Measurements from ENCODE around the gene CDK2. TPM values are rescaled to one million over a fixed set of nuclear protein-coding genes. Genes with fewer than 3 reads are reported as not detected.
"Not testable (repeated sequence)": the region's sequence is repeated elsewhere in the genome, so short reads cannot be mapped to it uniquely, and the experiment has no call there.

CDK2 gene
- total RNA-seq, 2 experiments from 2014 or later: 111 to 120 TPM

DNA sequence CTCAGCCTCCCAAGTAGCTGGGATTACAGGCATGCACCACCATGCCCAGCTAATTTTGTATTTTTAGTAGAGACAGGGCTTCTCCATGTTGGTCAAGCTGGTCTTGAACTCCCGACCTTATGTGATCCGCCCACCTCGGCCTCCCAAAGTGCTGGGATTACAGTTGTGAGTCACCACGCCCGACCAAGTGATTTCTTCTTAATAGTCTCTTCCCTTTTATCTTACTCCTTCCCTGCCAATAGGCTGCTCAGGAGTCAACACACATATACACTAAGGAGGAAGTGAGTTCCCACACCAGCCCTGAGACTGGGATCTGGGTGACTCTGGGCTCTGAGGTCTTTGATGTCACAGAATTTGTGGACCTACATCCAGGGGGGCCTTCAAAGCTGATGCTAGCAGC lies 36.7 kb downstream of the CDK2 start:
- H3K27me3 Mint-ChIP-seq, H3K36me3 Mint-ChIP-seq, H3K27ac Mint-ChIP-seq, H3K9me3 Mint-ChIP-seq, DNase-seq, H3K4me3 Mint-ChIP-seq: not testable (repeated sequence)
- peaks cover 19% of the 10 kb centered on the region for H3K4me1 Mint-ChIP-seq

DNA sequence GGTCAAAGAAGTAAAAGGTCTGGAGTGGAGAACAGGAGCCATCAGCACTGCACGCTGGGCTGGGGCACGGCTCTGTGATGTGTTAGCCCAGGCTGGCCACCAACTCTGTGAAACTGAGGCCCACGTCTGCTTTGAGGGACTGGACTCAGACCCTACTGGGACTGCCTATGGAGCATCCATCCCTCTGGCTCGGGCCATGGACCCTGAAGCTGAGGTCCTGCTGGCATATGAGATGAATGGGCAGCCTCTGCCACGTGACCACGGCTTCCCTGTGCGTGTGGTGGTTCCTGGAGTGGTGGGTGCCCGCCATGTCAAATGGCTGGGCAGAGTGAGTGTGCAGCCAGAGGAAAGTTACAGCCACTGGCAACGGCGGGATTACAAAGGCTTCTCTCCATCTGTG lies 37.6 kb downstream of the CDK2 start:
- H3K27ac Mint-ChIP-seq: no peak overlapping the region
- DNase-seq: no peak
- no peaks in the 10 kb centered on the region for H3K9me3 Mint-ChIP-seq
- peaks cover 2% of the 10 kb centered on the region for H3K36me3 Mint-ChIP-seq
- H3K27me3 Mint-ChIP-seq: no peaks in the 10 kb centered on the region
- H3K4me3 Mint-ChIP-seq: no peak overlapping the region
- H3K4me1 Mint-ChIP-seq: peaks cover 23% of the 10 kb centered on the region

GRCh38 chr12:56007564-56008559 lies 41.2 kb downstream of the CDK2 start:
- H3K27ac Mint-ChIP-seq: peak overlapping the region; percentile 70
- no peaks in the 10 kb centered on the region for H3K27me3 Mint-ChIP-seq
- peak overlapping the region; percentile 78 for H3K4me3 Mint-ChIP-seq
- DNase-seq: peak; percentile 64
- H3K9me3 Mint-ChIP-seq: no peaks in the 10 kb centered on the region
- H3K36me3 Mint-ChIP-seq: peaks cover 10% of the 10 kb centered on the region
- peaks cover 33% of the 10 kb centered on the region for H3K4me1 Mint-ChIP-seq

- peaks cover 10% of the 10 kb centered on the region for H3K36me3 Mint-ChIP-seq
- no peak for DNase-seq
- H3K27ac Mint-ChIP-seq: peak overlapping the region; percentile 28
- no peaks in the 10 kb centered on the region for H3K9me3 Mint-ChIP-seq
- H3K27me3 Mint-ChIP-seq: no peaks in the 10 kb centered on the region
- H3K4me1 Mint-ChIP-seq: peaks cover 33% of the 10 kb centered on the region
- no peak overlapping the region for H3K4me3 Mint-ChIP-seq
These were observed 43.5 kb downstream of the CDK2 start for GRCh38 chr12:56010111-56010570.

- no peak overlapping the region for H3K4me3 Mint-ChIP-seq
- no peaks in the 10 kb centered on the region for H3K9me3 Mint-ChIP-seq
- peaks cover 10% of the 10 kb centered on the region for H3K36me3 Mint-ChIP-seq
- H3K4me1 Mint-ChIP-seq: peaks cover 35% of the 10 kb centered on the region
- no peak overlapping the region for H3K27ac Mint-ChIP-seq
- H3K27me3 Mint-ChIP-seq: no peaks in the 10 kb centered on the region
- no peak for DNase-seq
These were observed 45.0 kb downstream of the CDK2 start for GRCh38 chr12:56011509-56012090.

GRCh38 chr12:56013482-56013881 lies 46.9 kb downstream of the CDK2 start:
- H3K4me1 Mint-ChIP-seq: peaks cover 27% of the 10 kb centered on the region
- H3K4me3 Mint-ChIP-seq: no peak overlapping the region
- H3K27ac Mint-ChIP-seq: no peak overlapping the region
- DNase-seq: no peak
- H3K27me3 Mint-ChIP-seq: no peaks in the 10 kb centered on the region
- no peaks in the 10 kb centered on the region for H3K9me3 Mint-ChIP-seq
- H3K36me3 Mint-ChIP-seq: peaks cover 14% of the 10 kb centered on the region

- Mint-ChIP-seq H3K4me1 (peaks cover 22% of the 10 kb centered on the region), H3K9me3 (no peaks in the 10 kb centered on the region), H3K36me3 (peaks cover 14% of the 10 kb centered on the region), H3K27ac (no peak overlapping the region), H3K4me3 (no peak overlapping the region), H3K27me3 (no peaks in the 10 kb centered on the region)
- no peak for DNase-seq
These were observed 47.6 kb downstream of the CDK2 start for GRCh38 chr12:56014205-56014604.

GRCh38 chr12:56017181-56017580 lies 50.6 kb downstream of the CDK2 start:
- Mint-ChIP-seq H3K4me1 (peaks cover 29% of the 10 kb centered on the region), H3K36me3 (peaks cover 12% of the 10 kb centered on the region), H3K9me3 (no peaks in the 10 kb centered on the region), H3K4me3 (no peak overlapping the region), H3K27ac (no peak overlapping the region), H3K27me3 (no peaks in the 10 kb centered on the region)
- no peak for DNase-seq

- no peak for DNase-seq
- Mint-ChIP-seq H3K4me3 (no peak overlapping the region), H3K4me1 (peaks cover 29% of the 10 kb centered on the region), H3K36me3 (peaks cover 14% of the 10 kb centered on the region), H3K27me3 (no peaks in the 10 kb centered on the region), H3K27ac (no peak overlapping the region), H3K9me3 (no peaks in the 10 kb centered on the region)
These were observed 51.7 kb downstream of the CDK2 start for GRCh38 chr12:56018356-56018755.

DNA sequence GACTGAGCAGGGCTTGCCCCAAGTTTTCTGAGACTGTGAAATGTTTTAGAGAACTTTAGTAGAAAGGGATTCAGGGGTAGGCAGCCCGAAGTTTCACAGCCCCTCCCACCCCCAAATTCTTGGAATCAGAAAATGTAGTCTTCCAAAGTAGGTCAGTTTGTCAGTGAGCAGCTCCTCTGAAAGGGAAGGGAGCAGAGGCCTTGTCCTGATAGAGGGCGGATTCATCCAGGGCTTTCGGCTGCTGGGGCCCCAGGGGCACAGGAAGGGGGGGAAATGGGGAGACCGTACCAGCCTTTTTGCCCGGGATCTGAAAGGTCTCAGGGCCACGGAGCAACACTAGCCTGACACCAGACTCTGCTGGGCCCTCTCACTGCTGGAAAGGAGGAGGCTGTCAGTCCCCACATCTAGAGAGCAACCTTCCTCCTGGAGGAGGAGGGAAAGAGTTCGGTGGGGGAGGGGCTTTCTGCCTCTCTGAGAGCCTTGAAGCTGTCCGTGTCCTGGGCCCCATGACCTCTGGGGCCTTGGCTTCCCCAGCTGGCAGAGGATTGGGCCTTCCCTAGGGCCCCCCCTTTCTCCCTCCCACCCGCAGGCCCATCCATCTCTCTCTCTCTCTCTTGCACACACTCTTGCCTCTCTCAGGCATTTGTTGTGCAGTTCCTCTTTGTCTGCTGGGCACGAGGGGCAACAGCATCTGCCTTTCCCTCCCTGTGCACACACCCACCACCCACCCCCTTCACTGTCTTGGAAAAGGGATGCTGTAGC lies 54.0 kb downstream of the CDK2 start, which contains the start of gene IKZF4:
IKZF4 (plus strand) TSS at position 621 of the 762 bp plus-strand sequence. CDS start 451 bp downstream, outside the sequence.
- H3K36me3 Mint-ChIP-seq: peaks cover 20% of the 10 kb centered on the region
- H3K9me3 Mint-ChIP-seq: no peaks in the 10 kb centered on the region
- no peaks in the 10 kb centered on the region for H3K27me3 Mint-ChIP-seq
- peak within 1 kb of the TSS; percentile 90 for H3K4me3 Mint-ChIP-seq
- H3K27ac Mint-ChIP-seq: peak within 1 kb of the TSS; percentile 91
- H3K4me1 Mint-ChIP-seq: peaks cover 24% of the 10 kb centered on the region
- DNase-seq: no peak

DNA sequence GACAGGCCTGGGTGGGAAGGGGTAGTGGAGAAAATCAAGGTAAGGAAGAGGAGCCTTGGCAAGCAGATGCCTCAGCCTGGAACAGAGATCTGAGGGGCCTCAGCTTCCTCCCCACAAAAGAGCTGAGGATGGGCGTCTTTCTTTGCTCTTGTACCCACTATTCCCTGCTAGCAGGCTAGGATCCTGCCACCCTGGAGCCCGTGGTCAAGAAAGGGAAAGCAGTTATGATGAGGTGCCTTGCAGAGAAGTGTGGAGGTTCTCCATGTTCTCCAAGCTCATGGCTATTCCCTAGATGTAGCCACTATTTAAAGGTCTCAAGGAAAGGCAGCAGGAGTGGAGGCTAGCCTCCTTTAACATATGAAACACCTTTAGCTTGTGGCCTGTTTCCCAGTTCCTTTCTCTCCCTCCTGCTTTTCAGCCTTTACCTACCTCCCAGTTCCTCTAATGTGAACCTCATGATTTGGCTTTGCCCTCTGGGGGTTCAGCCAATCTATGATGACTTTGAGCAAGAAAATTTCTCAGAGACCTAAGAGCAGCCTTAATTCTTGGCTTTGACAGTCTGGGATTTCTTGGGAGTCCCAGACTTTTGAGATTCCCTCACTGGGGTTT lies 55.4 kb downstream of the CDK2 start:
- no peaks in the 10 kb centered on the region for H3K9me3 Mint-ChIP-seq
- DNase-seq: no peak
- peaks cover 21% of the 10 kb centered on the region for H3K4me1 Mint-ChIP-seq
- H3K27me3 Mint-ChIP-seq: no peaks in the 10 kb centered on the region
- H3K27ac Mint-ChIP-seq: peak overlapping the region; percentile 91
- peaks cover 26% of the 10 kb centered on the region for H3K36me3 Mint-ChIP-seq
- peak overlapping the region; percentile 90 for H3K4me3 Mint-ChIP-seq

Other genes starting within 250 kb of the CDK2 start
- gene RDH5, start 246.4 kb upstream of the CDK2 start, total RNA-seq: 1 to 10 TPM; 4.2 to 6.7 TPM
- 100 to 1,000 TPM; 113 to 117 TPM for gene CD63, start 237.8 kb upstream of the CDK2 start, total RNA-seq
- gene GDF11, start 223.7 kb upstream of the CDK2 start, total RNA-seq: 10 to 100 TPM; 11.9 to 12.9 TPM
- 100 to 1,000 TPM in 1 of 2 experiments, 10 to 100 TPM in 1; 99.6 to 104 TPM for gene SARNP, start 149.1 kb upstream of the CDK2 start, total RNA-seq
- gene ORMDL2, start 148.8 kb upstream of the CDK2 start, total RNA-seq: 10 to 100 TPM; 29.8 to 32.4 TPM
- gene DNAJC14, start 137.2 kb upstream of the CDK2 start, total RNA-seq: 10 to 100 TPM; 33.1 to 35.5 TPM
- not detected for gene MMP19, start 123.9 kb upstream of the CDK2 start, total RNA-seq
- 10 to 100 TPM; 33.3 to 34.9 TPM for gene PYM1, start 38.9 kb upstream of the CDK2 start, total RNA-seq
- gene DGKA, start 35.7 kb upstream of the CDK2 start, total RNA-seq: 100 to 1,000 TPM; 236 TPM
- gene PMEL, start 788 bp upstream of the CDK2 start, total RNA-seq: under 1 TPM; 0.25 to 0.28 TPM
- 10 to 100 TPM; 24.5 to 25.3 TPM for gene RAB5B, start 7.2 kb downstream of the CDK2 start, total RNA-seq
- 1 to 10 TPM; 4.6 to 4.9 TPM for gene SUOX, start 30.4 kb downstream of the CDK2 start, total RNA-seq
- gene IKZF4, start 54.2 kb downstream of the CDK2 start, total RNA-seq: 10 to 100 TPM; 22.5 to 22.9 TPM
- 10 to 100 TPM; 45.1 to 47.7 TPM for gene RPS26, start 75.1 kb downstream of the CDK2 start, total RNA-seq
- under 1 TPM; 0.82 to 0.97 TPM for gene ERBB3, start 113.3 kb downstream of the CDK2 start, total RNA-seq
- 100 to 1,000 TPM; 552 to 588 TPM for gene PA2G4, start 137.7 kb downstream of the CDK2 start, total RNA-seq
- 1,000 to 10,000 TPM; 5,444 to 5,630 TPM for gene RPL41, start 149.8 kb downstream of the CDK2 start, total RNA-seq
- gene ZC3H10, start 151.4 kb downstream of the CDK2 start, total RNA-seq: 1 to 10 TPM; 6.9 to 7.2 TPM
- 100 to 1,000 TPM; 153 to 155 TPM for gene ESYT1, start 161.4 kb downstream of the CDK2 start, total RNA-seq
- gene MYL6B, start 185.8 kb downstream of the CDK2 start, total RNA-seq: 10 to 100 TPM; 67.9 to 76.2 TPM
- gene MYL6, start 191.5 kb downstream of the CDK2 start, total RNA-seq: 100 to 1,000 TPM; 751 to 777 TPM
- 10 to 100 TPM; 78.5 to 92.6 TPM for gene SMARCC2, start 222.7 kb downstream of the CDK2 start, total RNA-seq

All from activated naive CD8-positive, alpha-beta T cell treated with anti-CD3 and anti-CD28 coated beads for 36 hours (primary cell).